Activated CD4-positive, alpha-beta T cell treated with anti-CD3 and anti-CD28 coated beads, Interleukin-2, amount 10 ng/mL, durations not matched to agents 7 days and 5 days (primary cell): ENCODE data around the gene EHHADH. TPM values are rescaled to one million over a fixed set of nuclear protein-coding genes. Genes with fewer than 3 reads are reported as not detected.
"Not testable (repeated sequence)": the region's sequence is repeated elsewhere in the genome, so short reads cannot be mapped to it uniquely, and the experiment has no call there.

Experiments
- CTCF ChIA-PET: fragments of 350-600 bp; sonication (Branson Sonifier 250); formaldehyde crosslinking; loops from one replicate; lab custom pipeline; 2021; ENCODE audit warnings: antibody characterized with exemption; lab: Charles Lee
- POLR2A ChIA-PET: fragments of 350-600 bp; sonication (Branson Sonifier 250); formaldehyde crosslinking; loops from one replicate; lab custom pipeline; 2021; ENCODE audit warnings: antibody characterized with exemption; lab: Charles Lee
- DNase-seq: peaks from one replicate; pipeline ENCODE4 v3.0.0-alpha.2; 2020
- H3K27ac Mint-ChIP-seq: one replicate; pipeline ENCODE4 v1.8.0; 2021; ENCODE audit warnings: mild to moderate bottlenecking, moderate library complexity, mixed read lengths
- H3K27me3 Mint-ChIP-seq: one replicate; pipeline ENCODE4 v1.8.0; 2021; ENCODE audit warnings: mixed read lengths
- H3K36me3 Mint-ChIP-seq: one replicate; pipeline ENCODE4 v1.8.0; 2021; ENCODE audit warnings: low read depth, mixed read lengths
- H3K4me1 Mint-ChIP-seq: one replicate; pipeline ENCODE4 v1.8.0; 2021; ENCODE audit warnings: mixed read lengths
- H3K4me3 Mint-ChIP-seq: one replicate; pipeline ENCODE4 v1.8.0; 2021; ENCODE audit warnings: mild to moderate bottlenecking, moderate library complexity, mixed read lengths
- H3K9me3 Mint-ChIP-seq: one replicate; pipeline ENCODE4 v1.8.0; 2021; ENCODE audit warnings: mixed read lengths
- total RNA-seq, 2 experiments: library from RNA; stranded (reverse); gene quantifications; one replicate each; pipeline ENCODE4 v1.2.3, GENCODE V29; 2021

EHHADH gene
- total RNA-seq: 1 to 10 TPM; 2.0 to 2.2 TPM

GRCh38 chr3:185253645-185254410, at the start of gene EHHADH:
EHHADH (minus strand) TSS chr3:185254049; CDS start chr3:185254022, 27 bp downstream.
- no peak within 1 kb of the TSS for H3K27ac Mint-ChIP-seq
- ChIA-PET POLR2A (no interaction called here), CTCF (interaction anchor here (0.6 kb wide), 1 partner anchor 103 kb away, joined by 4 read pairs; no protein-coding TSS in a partner anchor)
- H3K36me3 Mint-ChIP-seq: peaks cover 3% of the 10 kb centered on the region
- DNase-seq: peak; percentile 59
- H3K4me1 Mint-ChIP-seq: peaks cover 5% of the 10 kb centered on the region
- peak within 1 kb of the TSS; percentile 64 for H3K4me3 Mint-ChIP-seq
- peaks cover 25% of the 10 kb centered on the region for H3K27me3 Mint-ChIP-seq
- H3K9me3 Mint-ChIP-seq: peaks cover 14% of the 10 kb centered on the region

- H3K36me3 Mint-ChIP-seq: not testable (repeated sequence)
These were observed 46.1 kb upstream of the EHHADH start for GRCh38 chr3:185299918-185300426.

GRCh38 chr3:185297867-185298266, 44.0 kb upstream of the EHHADH start:
- ChIA-PET CTCF (interaction anchor here (1.2 kb wide), 1 partner anchor 10 kb away, joined by 5 read pairs; no protein-coding TSS in a partner anchor), POLR2A (no interaction called here)
- no peaks in the 10 kb centered on the region for H3K9me3 Mint-ChIP-seq
- H3K36me3 Mint-ChIP-seq: no peaks in the 10 kb centered on the region
- H3K4me1 Mint-ChIP-seq: no peaks in the 10 kb centered on the region
- no peak overlapping the region for H3K4me3 Mint-ChIP-seq
- H3K27me3 Mint-ChIP-seq: no peaks in the 10 kb centered on the region
- DNase-seq: no peak
- no peak overlapping the region for H3K27ac Mint-ChIP-seq

More at GRCh38 chr3:185299918-185300426, 46.1 kb upstream of the EHHADH start:
- POLR2A ChIA-PET, H3K4me1 Mint-ChIP-seq, H3K9me3 Mint-ChIP-seq, H3K27me3 Mint-ChIP-seq, DNase-seq, H3K27ac Mint-ChIP-seq, H3K4me3 Mint-ChIP-seq: not testable (repeated sequence)
- CTCF ChIA-PET: interaction anchor here (0.7 kb wide), 1 partner anchor 10 kb away, joined by 3 read pairs; no protein-coding TSS in a partner anchor

GRCh38 chr3:185292238-185292637, 38.4 kb upstream of the EHHADH start:
- H3K27ac Mint-ChIP-seq: no peak overlapping the region
- ChIA-PET POLR2A (no interaction called here), CTCF (interaction anchor here (0.7 to 1.1 kb wide), 2 partner anchors 435 to 1065 kb away, joined by 4 read pairs; no protein-coding TSS in a partner anchor)
- no peaks in the 10 kb centered on the region for H3K27me3 Mint-ChIP-seq
- H3K4me1 Mint-ChIP-seq: peaks cover 1% of the 10 kb centered on the region
- H3K4me3 Mint-ChIP-seq: no peak overlapping the region
- no peaks in the 10 kb centered on the region for H3K9me3 Mint-ChIP-seq
- peaks cover 3% of the 10 kb centered on the region for H3K36me3 Mint-ChIP-seq
- no peak for DNase-seq

- Mint-ChIP-seq H3K9me3 (no peaks in the 10 kb centered on the region), H3K27ac (no peak overlapping the region), H3K27me3 (no peaks in the 10 kb centered on the region), H3K4me1 (peaks cover 1% of the 10 kb centered on the region), H3K36me3 (peaks cover 3% of the 10 kb centered on the region), H3K4me3 (no peak overlapping the region)
- POLR2A ChIA-PET: no interaction called here
- no peak for DNase-seq
- CTCF ChIA-PET: interaction anchor here (0.6 kb wide), 2 partner anchors 10 to 159 kb away, joined by 3 to 4 read pairs; no protein-coding TSS in a partner anchor
These were observed 36.4 kb upstream of the EHHADH start for GRCh38 chr3:185290266-185290665.

- Mint-ChIP-seq H3K9me3 (peaks cover 7% of the 10 kb centered on the region), H3K36me3 (peaks cover 7% of the 10 kb centered on the region), H3K27me3 (no peaks in the 10 kb centered on the region), H3K27ac (peak overlapping the region; percentile 92), H3K4me3 (peak overlapping the region; percentile 93), H3K4me1 (peaks cover 31% of the 10 kb centered on the region)
- ChIA-PET CTCF (no interaction called here), POLR2A (no interaction called here)
- DNase-seq: no peak
These were observed 29.6 kb upstream of the EHHADH start for GRCh38 chr3:185283374-185283935.

GRCh38 chr3:185282696-185283373, 29.0 kb upstream of the EHHADH start:
- H3K27ac Mint-ChIP-seq: peak overlapping the region; percentile 92
- peaks cover 7% of the 10 kb centered on the region for H3K9me3 Mint-ChIP-seq
- POLR2A ChIA-PET: no interaction called here
- CTCF ChIA-PET: no interaction called here
- H3K4me1 Mint-ChIP-seq: peaks cover 31% of the 10 kb centered on the region
- H3K36me3 Mint-ChIP-seq: peaks cover 7% of the 10 kb centered on the region
- peak overlapping the region; percentile 93 for H3K4me3 Mint-ChIP-seq
- no peaks in the 10 kb centered on the region for H3K27me3 Mint-ChIP-seq
- DNase-seq: peak; percentile 96

GRCh38 chr3:185280572-185281365, 26.9 kb upstream of the EHHADH start:
- CTCF ChIA-PET: interaction anchor here (1.5 kb wide), 1 partner anchor 77 kb away, joined by 3 read pairs; no protein-coding TSS in a partner anchor
- H3K4me1 Mint-ChIP-seq: peaks cover 31% of the 10 kb centered on the region

GRCh38 chr3:185279587-185280138, 25.8 kb upstream of the EHHADH start:
- CTCF ChIA-PET: interaction anchor here (0.8 kb wide), 1 partner anchor 399 kb away, joined by 3 read pairs; no protein-coding TSS in a partner anchor
- Mint-ChIP-seq H3K4me1 (peaks cover 28% of the 10 kb centered on the region), H3K4me3 (no peak overlapping the region), H3K36me3 (peaks cover 7% of the 10 kb centered on the region), H3K27me3 (peaks cover 5% of the 10 kb centered on the region), H3K27ac (no peak overlapping the region), H3K9me3 (peaks cover 7% of the 10 kb centered on the region)
- POLR2A ChIA-PET: no interaction called here
- no peak for DNase-seq

More at GRCh38 chr3:185280572-185281365, 26.9 kb upstream of the EHHADH start:
- Mint-ChIP-seq H3K9me3 (peaks cover 7% of the 10 kb centered on the region), H3K4me3 (no peak overlapping the region), H3K36me3 (peaks cover 7% of the 10 kb centered on the region), H3K27ac (no peak overlapping the region), H3K27me3 (peaks cover 5% of the 10 kb centered on the region)
- POLR2A ChIA-PET: no interaction called here
- peak; percentile 16 for DNase-seq

- Mint-ChIP-seq H3K4me1 (peaks cover 6% of the 10 kb centered on the region), H3K36me3 (no peaks in the 10 kb centered on the region), H3K4me3 (no peak overlapping the region), H3K9me3 (no peaks in the 10 kb centered on the region), H3K27ac (no peak overlapping the region), H3K27me3 (peaks cover 13% of the 10 kb centered on the region)
- CTCF ChIA-PET: no interaction called here
- POLR2A ChIA-PET: no interaction called here
- DNase-seq: no peak
These were observed 22.6 kb upstream of the EHHADH start for GRCh38 chr3:185276415-185276814.

- peaks cover 27% of the 10 kb centered on the region for H3K27me3 Mint-ChIP-seq
- CTCF ChIA-PET: no interaction called here
- no peaks in the 10 kb centered on the region for H3K4me1 Mint-ChIP-seq
- H3K9me3 Mint-ChIP-seq: no peaks in the 10 kb centered on the region
- no peak for DNase-seq
- H3K4me3 Mint-ChIP-seq: no peak overlapping the region
- POLR2A ChIA-PET: no interaction called here
- no peaks in the 10 kb centered on the region for H3K36me3 Mint-ChIP-seq
- no peak overlapping the region for H3K27ac Mint-ChIP-seq
These were observed 18.2 kb upstream of the EHHADH start for GRCh38 chr3:185272033-185272432.

GRCh38 chr3:185270956-185271332, 17.1 kb upstream of the EHHADH start:
- no peaks in the 10 kb centered on the region for H3K36me3 Mint-ChIP-seq
- no peaks in the 10 kb centered on the region for H3K9me3 Mint-ChIP-seq
- H3K27me3 Mint-ChIP-seq: peaks cover 24% of the 10 kb centered on the region
- no peaks in the 10 kb centered on the region for H3K4me1 Mint-ChIP-seq
- POLR2A ChIA-PET: no interaction called here
- DNase-seq: no peak
- H3K27ac Mint-ChIP-seq: no peak overlapping the region
- no peak overlapping the region for H3K4me3 Mint-ChIP-seq
- CTCF ChIA-PET: no interaction called here
